ENCODE measurements around the gene CTSW. TPM values are rescaled to one million over a fixed set of nuclear protein-coding genes. Genes with fewer than 3 reads are reported as not detected.

The CTSW gene
- total and polyA plus RNA-seq, 4 donors = 2.9 to 8.7 (median 3.8) TPM

DNA sequence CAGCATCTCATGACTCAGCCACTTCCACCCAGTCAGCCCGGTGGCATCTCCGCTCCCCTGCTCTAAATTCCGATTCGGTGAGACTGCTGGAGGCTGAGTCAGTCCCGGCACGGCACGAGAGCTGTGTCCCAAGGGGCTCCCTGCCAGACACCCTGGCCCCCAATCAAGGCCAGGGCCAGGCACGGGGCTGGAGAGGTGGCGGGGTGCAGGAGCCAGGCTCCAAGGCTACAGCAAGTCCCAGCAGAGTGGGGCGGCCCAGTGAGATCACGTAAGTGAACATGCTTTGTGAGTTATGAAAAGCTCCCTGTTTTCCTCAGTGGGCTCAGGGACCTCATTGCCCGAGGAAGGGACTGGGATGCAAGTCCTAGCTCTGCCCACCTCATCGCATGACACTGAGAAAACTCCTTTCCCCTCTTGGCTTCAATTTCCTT, 36.2 kb downstream of the CTSW start:
- 29 to 34% methylated on average over 13 of the region's 13 CpGs for WGBS, 2 donors
- Histone ChIP-seq H3K4me1 (ENCODE audit: control insufficient read depth in 5 of 5, insufficient read depth in 5 of 5, low read length in 5 of 5) (peaks cover 9 to 44% (median 30%) of the 10 kb centered on the region in 5 donors), H3K9ac (ENCODE audit: insufficient read depth in 1 of 2, low read length in 2 of 2) (no peak overlapping the region)

DNA sequence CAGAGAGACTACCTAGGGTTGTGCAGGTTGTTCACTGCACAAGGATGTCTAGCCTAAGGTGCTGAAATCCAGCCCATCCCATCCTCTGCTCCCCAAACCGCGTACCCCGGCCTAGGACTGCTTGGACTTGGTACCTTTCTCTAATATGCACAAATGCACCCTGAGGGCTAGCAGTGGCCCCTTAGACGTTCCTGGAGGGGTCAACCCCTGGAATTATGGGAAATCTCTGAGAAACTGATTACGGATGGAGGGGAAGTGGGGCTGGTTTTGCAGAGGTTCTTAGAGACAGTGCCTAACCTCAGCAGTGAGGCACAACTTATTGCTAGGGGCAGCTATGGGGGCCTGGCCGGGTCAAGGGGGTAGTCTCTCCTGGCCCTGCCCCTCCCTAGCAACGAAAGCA, 36.8 kb downstream of the CTSW start:
- TF ChIP-seq, protein P1, sequence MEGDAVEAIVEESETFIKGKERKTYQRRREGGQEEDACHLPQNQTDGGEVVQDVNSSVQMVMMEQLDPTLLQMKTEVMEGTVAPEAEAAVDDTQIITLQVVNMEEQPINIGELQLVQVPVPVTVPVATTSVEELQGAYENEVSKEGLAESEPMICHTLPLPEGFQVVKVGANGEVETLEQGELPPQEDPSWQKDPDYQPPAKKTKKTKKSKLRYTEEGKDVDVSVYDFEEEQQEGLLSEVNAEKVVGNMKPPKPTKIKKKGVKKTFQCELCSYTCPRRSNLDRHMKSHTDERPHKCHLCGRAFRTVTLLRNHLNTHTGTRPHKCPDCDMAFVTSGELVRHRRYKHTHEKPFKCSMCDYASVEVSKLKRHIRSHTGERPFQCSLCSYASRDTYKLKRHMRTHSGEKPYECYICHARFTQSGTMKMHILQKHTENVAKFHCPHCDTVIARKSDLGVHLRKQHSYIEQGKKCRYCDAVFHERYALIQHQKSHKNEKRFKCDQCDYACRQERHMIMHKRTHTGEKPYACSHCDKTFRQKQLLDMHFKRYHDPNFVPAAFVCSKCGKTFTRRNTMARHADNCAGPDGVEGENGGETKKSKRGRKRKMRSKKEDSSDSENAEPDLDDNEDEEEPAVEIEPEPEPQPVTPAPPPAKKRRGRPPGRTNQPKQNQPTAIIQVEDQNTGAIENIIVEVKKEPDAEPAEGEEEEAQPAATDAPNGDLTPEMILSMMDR (IDR thresholded peaks at IDR 0.05; ENCODE audit: control extremely low read depth, extremely low read depth) = no peak
- Histone ChIP-seq H3K9ac (ENCODE audit: insufficient read depth in 1 of 2, low read length in 2 of 2) (no peak overlapping the region), H3K36me3 (ENCODE audit: control insufficient read depth in 4 of 4, insufficient read depth in 4 of 4, low read length in 4 of 4) (peaks cover 0 to 17% (median 1%) of the 10 kb centered on the region in 4 donors), H3K4me3 (no peak overlapping the region), H3K27ac (ENCODE audit: low read depth in 1 of 2, low read length in 1 of 2) (peak overlapping the region; percentile 84 to 89), H3K9me3 (ENCODE audit: control insufficient read depth in 4 of 4, insufficient read depth in 3 of 4, low read length in 3 of 4) (no peaks in the 10 kb centered on the region), H3K27me3 (ENCODE audit: control insufficient read depth in 3 of 3, insufficient read depth in 3 of 3, low read length in 2 of 3) (no peaks in the 10 kb centered on the region), H3K4me1 (ENCODE audit: control insufficient read depth in 5 of 5, insufficient read depth in 5 of 5, low read length in 5 of 5) (peaks cover 9 to 42% (median 26%) of the 10 kb centered on the region in 5 donors)
- ATAC-seq (ENCODE audit: insufficient read depth, low FRiP score) (no peak), DNase-seq (no peak)
- WGBS, 2 donors = 70 to 80% methylated on average over 7 of the region's 7 CpGs

More for the DNA sequence above, 36.2 kb downstream of the CTSW start:
- no peak overlapping the region for H3K4me3 ChIP-seq
- no peak for DNase-seq
- H3K36me3 ChIP-seq (ENCODE audit: control insufficient read depth in 4 of 4, insufficient read depth in 4 of 4, low read length in 4 of 4) = peaks cover 0 to 17% (median under 1%) of the 10 kb centered on the region in 4 donors
- H3K27me3 ChIP-seq (ENCODE audit: control insufficient read depth in 3 of 3, insufficient read depth in 3 of 3, low read length in 2 of 3) = no peaks in the 10 kb centered on the region
- peak; percentile 22 for ATAC-seq (ENCODE audit: insufficient read depth, low FRiP score)
- H3K27ac ChIP-seq (ENCODE audit: low read depth in 1 of 2, low read length in 1 of 2) = peak overlapping the region; percentile 84 to 89
- no peaks in the 10 kb centered on the region for H3K9me3 ChIP-seq (ENCODE audit: control insufficient read depth in 4 of 4, insufficient read depth in 3 of 4, low read length in 3 of 4)
- TF ChIP-seq, protein P1 (IDR thresholded peaks at IDR 0.05; ENCODE audit: control extremely low read depth, extremely low read depth) = no peak

DNA sequence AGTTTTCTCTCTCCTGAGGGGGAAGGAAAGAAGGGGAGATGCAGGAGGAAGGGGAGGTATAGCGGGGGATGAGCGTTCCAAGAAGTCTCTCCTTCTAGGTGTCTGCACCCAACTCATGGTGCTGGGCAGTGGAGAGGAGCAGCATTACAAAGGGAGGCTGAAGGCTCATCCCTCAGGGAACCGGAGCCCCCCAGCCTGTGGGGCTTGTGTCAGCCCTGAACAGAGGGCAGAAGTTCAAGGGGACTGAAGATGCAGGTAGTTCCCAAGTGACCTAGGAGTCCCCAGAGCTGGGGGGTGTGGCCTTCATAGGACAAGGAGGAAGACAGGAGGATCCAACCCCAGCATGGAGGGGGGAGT, 37.4 kb downstream of the CTSW start:
- WGBS, 2 donors = 87 to 96% methylated on average over 3 of the region's 3 CpGs
- TF ChIP-seq, protein P1 (IDR thresholded peaks at IDR 0.05; ENCODE audit: control extremely low read depth, extremely low read depth) = no peak
- peaks cover 9 to 41% (median 19%) of the 10 kb centered on the region in 5 donors for H3K4me1 ChIP-seq (ENCODE audit: control insufficient read depth in 5 of 5, insufficient read depth in 5 of 5, low read length in 5 of 5)
- no peak overlapping the region for H3K9ac ChIP-seq (ENCODE audit: insufficient read depth in 1 of 2, low read length in 2 of 2)
- H3K9me3 ChIP-seq (ENCODE audit: control insufficient read depth in 4 of 4, insufficient read depth in 3 of 4, low read length in 3 of 4) = no peaks in the 10 kb centered on the region
- no peak for DNase-seq
- no peak for ATAC-seq (ENCODE audit: insufficient read depth, low FRiP score)
- H3K27ac ChIP-seq (ENCODE audit: low read depth in 1 of 2, low read length in 1 of 2) = peak overlapping the region in 1 of 2 donors; percentile 89
- H3K4me3 ChIP-seq = no peak overlapping the region
- peaks cover 0 to 20% (median 4%) of the 10 kb centered on the region in 4 donors for H3K36me3 ChIP-seq (ENCODE audit: control insufficient read depth in 4 of 4, insufficient read depth in 4 of 4, low read length in 4 of 4)
- no peaks in the 10 kb centered on the region for H3K27me3 ChIP-seq (ENCODE audit: control insufficient read depth in 3 of 3, insufficient read depth in 3 of 3, low read length in 2 of 3)
